Measurements from ENCODE around the gene SUGCT. TPM values are rescaled to one million over a fixed set of nuclear protein-coding genes. Genes with fewer than 3 reads are reported as not detected.

Gene SUGCT
- total RNA-seq, 1 experiment from 2014 or later, result 4.6 TPM

DNA sequence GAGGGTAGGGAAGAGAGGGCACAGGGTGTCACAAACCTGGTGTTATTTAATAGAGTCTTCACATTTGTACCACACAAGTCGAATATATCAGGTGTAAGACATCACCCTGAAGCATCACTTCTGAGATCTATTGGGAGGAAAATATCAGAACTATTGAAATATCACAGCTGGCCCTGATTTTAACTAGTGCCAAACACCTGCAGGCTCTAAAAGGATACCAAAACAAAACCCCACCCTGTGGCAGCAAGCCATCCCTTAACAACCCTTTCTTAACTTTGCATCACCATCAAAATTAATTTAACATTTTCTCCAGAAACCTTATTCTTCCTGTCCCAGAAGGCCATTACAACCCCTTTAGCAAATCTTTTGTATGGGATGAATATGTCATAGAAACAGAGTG, 365.4 kb downstream of the SUGCT start:
- DNase-seq (ENCODE audit: low spot score) (no peak), ATAC-seq (no peak)
- TF ChIP-seq TEAD4 (CRISPR knock-in tag; IDR thresholded peaks at IDR 0.05), result no peak
- TF ChIP-seq, protein P1, sequence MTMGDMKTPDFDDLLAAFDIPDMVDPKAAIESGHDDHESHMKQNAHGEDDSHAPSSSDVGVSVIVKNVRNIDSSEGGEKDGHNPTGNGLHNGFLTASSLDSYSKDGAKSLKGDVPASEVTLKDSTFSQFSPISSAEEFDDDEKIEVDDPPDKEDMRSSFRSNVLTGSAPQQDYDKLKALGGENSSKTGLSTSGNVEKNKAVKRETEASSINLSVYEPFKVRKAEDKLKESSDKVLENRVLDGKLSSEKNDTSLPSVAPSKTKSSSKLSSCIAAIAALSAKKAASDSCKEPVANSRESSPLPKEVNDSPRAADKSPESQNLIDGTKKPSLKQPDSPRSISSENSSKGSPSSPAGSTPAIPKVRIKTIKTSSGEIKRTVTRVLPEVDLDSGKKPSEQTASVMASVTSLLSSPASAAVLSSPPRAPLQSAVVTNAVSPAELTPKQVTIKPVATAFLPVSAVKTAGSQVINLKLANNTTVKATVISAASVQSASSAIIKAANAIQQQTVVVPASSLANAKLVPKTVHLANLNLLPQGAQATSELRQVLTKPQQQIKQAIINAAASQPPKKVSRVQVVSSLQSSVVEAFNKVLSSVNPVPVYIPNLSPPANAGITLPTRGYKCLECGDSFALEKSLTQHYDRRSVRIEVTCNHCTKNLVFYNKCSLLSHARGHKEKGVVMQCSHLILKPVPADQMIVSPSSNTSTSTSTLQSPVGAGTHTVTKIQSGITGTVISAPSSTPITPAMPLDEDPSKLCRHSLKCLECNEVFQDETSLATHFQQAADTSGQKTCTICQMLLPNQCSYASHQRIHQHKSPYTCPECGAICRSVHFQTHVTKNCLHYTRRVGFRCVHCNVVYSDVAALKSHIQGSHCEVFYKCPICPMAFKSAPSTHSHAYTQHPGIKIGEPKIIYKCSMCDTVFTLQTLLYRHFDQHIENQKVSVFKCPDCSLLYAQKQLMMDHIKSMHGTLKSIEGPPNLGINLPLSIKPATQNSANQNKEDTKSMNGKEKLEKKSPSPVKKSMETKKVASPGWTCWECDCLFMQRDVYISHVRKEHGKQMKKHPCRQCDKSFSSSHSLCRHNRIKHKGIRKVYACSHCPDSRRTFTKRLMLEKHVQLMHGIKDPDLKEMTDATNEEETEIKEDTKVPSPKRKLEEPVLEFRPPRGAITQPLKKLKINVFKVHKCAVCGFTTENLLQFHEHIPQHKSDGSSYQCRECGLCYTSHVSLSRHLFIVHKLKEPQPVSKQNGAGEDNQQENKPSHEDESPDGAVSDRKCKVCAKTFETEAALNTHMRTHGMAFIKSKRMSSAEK (CRISPR knock-in tag; IDR thresholded peaks at IDR 0.05; ENCODE audit: borderline replicate concordance), result no peak
- no peak for TF ChIP-seq PREB (CRISPR knock-in tag; IDR thresholded peaks at IDR 0.05; ENCODE audit: borderline replicate concordance)
- TF ChIP-seq E2F5 (CRISPR knock-in tag; IDR thresholded peaks at IDR 0.05), result no peak
- no peak for TF ChIP-seq ELF4 (CRISPR knock-in tag; IDR thresholded peaks at IDR 0.05; ENCODE audit: low read depth)
- no peak for TF ChIP-seq NR1H2 (CRISPR knock-in tag; IDR thresholded peaks at IDR 0.05)
- TF ChIP-seq SMAD4 (CRISPR knock-in tag; IDR thresholded peaks at IDR 0.05), result no peak
- TF ChIP-seq ATF2 (CRISPR knock-in tag; IDR thresholded peaks at IDR 0.05; ENCODE audit: borderline replicate concordance, low read depth), result no peak
- TF ChIP-seq FOXJ3 (CRISPR knock-in tag; IDR thresholded peaks at IDR 0.05; ENCODE audit: borderline replicate concordance), result no peak
- no peak for TF ChIP-seq ZNF317 (CRISPR knock-in tag; IDR thresholded peaks at IDR 0.05; ENCODE audit: borderline replicate concordance, low read depth)
- TF ChIP-seq, protein P2, sequence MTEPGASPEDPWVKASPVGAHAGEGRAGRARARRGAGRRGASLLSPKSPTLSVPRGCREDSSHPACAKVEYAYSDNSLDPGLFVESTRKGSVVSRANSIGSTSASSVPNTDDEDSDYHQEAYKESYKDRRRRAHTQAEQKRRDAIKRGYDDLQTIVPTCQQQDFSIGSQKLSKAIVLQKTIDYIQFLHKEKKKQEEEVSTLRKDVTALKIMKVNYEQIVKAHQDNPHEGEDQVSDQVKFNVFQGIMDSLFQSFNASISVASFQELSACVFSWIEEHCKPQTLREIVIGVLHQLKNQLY (CRISPR knock-in tag; IDR thresholded peaks at IDR 0.05), result no peak
- TF ChIP-seq ZNF396 (CRISPR knock-in tag; IDR thresholded peaks at IDR 0.05; ENCODE audit: borderline replicate concordance), result no peak
- Mint-ChIP-seq H3K4me3 (no peak overlapping the region), H3K4me1 (no peaks in the 10 kb centered on the region), H3K27ac (no peak overlapping the region), H3K36me3 (no peaks in the 10 kb centered on the region), H3K9me3 (no peaks in the 10 kb centered on the region), H3K27me3 (ENCODE audit: low read depth) (no peaks in the 10 kb centered on the region)
- ChIA-PET POLR2A (no interaction called here), CTCF (no interaction called here)

DNA sequence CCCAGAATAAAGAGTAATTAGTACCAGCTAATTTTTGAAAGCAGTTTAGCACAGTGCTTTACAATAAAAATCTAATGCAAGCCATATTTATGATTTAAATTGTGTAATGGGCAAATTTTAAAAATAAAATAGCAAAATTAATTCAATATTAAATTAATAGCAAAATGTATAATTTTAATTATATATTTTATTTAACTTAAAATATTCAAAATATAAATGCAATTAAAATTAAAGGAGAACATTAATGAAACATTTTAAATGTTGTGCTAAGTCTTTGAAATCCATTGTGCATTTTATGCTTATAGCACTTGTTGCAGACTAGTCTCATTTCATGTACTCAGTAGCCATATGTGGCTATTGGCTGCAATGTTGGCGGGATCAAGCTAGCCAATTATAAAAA, 367.6 kb downstream of the SUGCT start:
- Mint-ChIP-seq H3K4me1 (no peaks in the 10 kb centered on the region), H3K27ac (no peak overlapping the region), H3K27me3 (ENCODE audit: low read depth) (no peaks in the 10 kb centered on the region), H3K36me3 (peaks cover 8% of the 10 kb centered on the region; the same call in 1 of the 2 replicates), H3K9me3 (peaks cover 14% of the 10 kb centered on the region), H3K4me3 (no peak overlapping the region)
- DNase-seq (ENCODE audit: low spot score) (no peak), ATAC-seq (no peak)
- POLR2A ChIA-PET, result no interaction called here
- peak; percentile 95 for TF ChIP-seq HMGA2 (CRISPR knock-in tag; IDR thresholded peaks at IDR 0.05)
- TF ChIP-seq ZNF263 (CRISPR knock-in tag; IDR thresholded peaks at IDR 0.05; ENCODE audit: low read depth), result no peak
- TF ChIP-seq FOXP1 (CRISPR knock-in tag; IDR thresholded peaks at IDR 0.05; ENCODE audit: borderline replicate concordance), result no peak
- no peak for TF ChIP-seq JAZF1 (CRISPR knock-in tag; IDR thresholded peaks at IDR 0.05)
- no peak for TF ChIP-seq SMAD3 (CRISPR knock-in tag; IDR thresholded peaks at IDR 0.05; ENCODE audit: borderline replicate concordance)
- TF ChIP-seq MXD4 (CRISPR knock-in tag; IDR thresholded peaks at IDR 0.05; ENCODE audit: borderline replicate concordance), result no peak
- TF ChIP-seq, protein P3, sequence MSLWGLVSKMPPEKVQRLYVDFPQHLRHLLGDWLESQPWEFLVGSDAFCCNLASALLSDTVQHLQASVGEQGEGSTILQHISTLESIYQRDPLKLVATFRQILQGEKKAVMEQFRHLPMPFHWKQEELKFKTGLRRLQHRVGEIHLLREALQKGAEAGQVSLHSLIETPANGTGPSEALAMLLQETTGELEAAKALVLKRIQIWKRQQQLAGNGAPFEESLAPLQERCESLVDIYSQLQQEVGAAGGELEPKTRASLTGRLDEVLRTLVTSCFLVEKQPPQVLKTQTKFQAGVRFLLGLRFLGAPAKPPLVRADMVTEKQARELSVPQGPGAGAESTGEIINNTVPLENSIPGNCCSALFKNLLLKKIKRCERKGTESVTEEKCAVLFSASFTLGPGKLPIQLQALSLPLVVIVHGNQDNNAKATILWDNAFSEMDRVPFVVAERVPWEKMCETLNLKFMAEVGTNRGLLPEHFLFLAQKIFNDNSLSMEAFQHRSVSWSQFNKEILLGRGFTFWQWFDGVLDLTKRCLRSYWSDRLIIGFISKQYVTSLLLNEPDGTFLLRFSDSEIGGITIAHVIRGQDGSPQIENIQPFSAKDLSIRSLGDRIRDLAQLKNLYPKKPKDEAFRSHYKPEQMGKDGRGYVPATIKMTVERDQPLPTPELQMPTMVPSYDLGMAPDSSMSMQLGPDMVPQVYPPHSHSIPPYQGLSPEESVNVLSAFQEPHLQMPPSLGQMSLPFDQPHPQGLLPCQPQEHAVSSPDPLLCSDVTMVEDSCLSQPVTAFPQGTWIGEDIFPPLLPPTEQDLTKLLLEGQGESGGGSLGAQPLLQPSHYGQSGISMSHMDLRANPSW (CRISPR knock-in tag; conservative IDR thresholded peaks at IDR 0.05; ENCODE audit: low read depth), result no peak
- CTCF ChIA-PET, result no interaction called here
